ENCODE results near the gene ALS2. TPM values are rescaled to one million over a fixed set of nuclear protein-coding genes. Genes with fewer than 3 reads are reported as not detected.

Gene ALS2
- total RNA-seq, 2 experiments from 2014 or later, result 10.1 to 10.5 TPM

GRCh38 chr2:201797175-201797840, 16.6 kb upstream of the ALS2 start:
- TF ChIP-seq CTCF (IDR thresholded peaks at IDR 0.05), result no peak
- DNase-seq (no peak), ATAC-seq (no peak)
- ChIA-PET POLR2A (no interaction called here), CTCF (interaction anchor here (1.1 kb wide), 1 partner anchor 382 kb away, joined by 3 read pairs; no protein-coding TSS in a partner anchor)
- H3K36me3 Mint-ChIP-seq (ENCODE audit: low read depth), result no peaks in the 10 kb centered on the region
- no peak overlapping the region for H3K27ac Mint-ChIP-seq
- no peak overlapping the region for H3K4me3 Mint-ChIP-seq
- no peaks in the 10 kb centered on the region for H3K9me3 Mint-ChIP-seq
- peaks cover 3% of the 10 kb centered on the region for H3K27me3 Mint-ChIP-seq
- no peaks in the 10 kb centered on the region for H3K4me1 Mint-ChIP-seq (ENCODE audit: low read depth)
- intact Hi-C loops (cut with micrococcal nuclease), result no loop called here

GRCh38 chr2:201796478-201796865, 15.7 kb upstream of the ALS2 start:
- H3K4me3 Mint-ChIP-seq, result no peak overlapping the region
- POLR2A ChIA-PET, result no interaction called here
- no peaks in the 10 kb centered on the region for H3K4me1 Mint-ChIP-seq (ENCODE audit: low read depth)
- intact Hi-C loops (cut with micrococcal nuclease), result no loop called here
- peaks cover 2% of the 10 kb centered on the region for H3K27me3 Mint-ChIP-seq
- ATAC-seq, result no peak
- no peaks in the 10 kb centered on the region for H3K9me3 Mint-ChIP-seq
- TF ChIP-seq CTCF (IDR thresholded peaks at IDR 0.05), result no peak
- DNase-seq, result no peak
- H3K27ac Mint-ChIP-seq, result no peak overlapping the region
- H3K36me3 Mint-ChIP-seq (ENCODE audit: low read depth), result no peaks in the 10 kb centered on the region
- CTCF ChIA-PET, result interaction anchor here (1.1 kb wide), 1 partner anchor 383 kb away, joined by 3 read pairs; no protein-coding TSS in a partner anchor

- no peaks in the 10 kb centered on the region for H3K36me3 Mint-ChIP-seq (ENCODE audit: low read depth)
- H3K4me1 Mint-ChIP-seq (ENCODE audit: low read depth), result no peaks in the 10 kb centered on the region
- intact Hi-C loops (cut with micrococcal nuclease), result no loop called here
- ChIA-PET CTCF (interaction anchor here (0.6 to 1.4 kb wide), 3 partner anchors 160 to 383 kb away, joined by 3 to 4 read pairs (median 3); no protein-coding TSS in a partner anchor), POLR2A (no interaction called here)
- no peak for ATAC-seq
- no peak overlapping the region for H3K4me3 Mint-ChIP-seq
- H3K27ac Mint-ChIP-seq, result no peak overlapping the region
- no peak for DNase-seq
- no peaks in the 10 kb centered on the region for H3K27me3 Mint-ChIP-seq
- H3K9me3 Mint-ChIP-seq, result no peaks in the 10 kb centered on the region
- peak; percentile 64 for TF ChIP-seq CTCF (IDR thresholded peaks at IDR 0.05)
Measured at GRCh38 chr2:201795607-201796477, 15.1 kb upstream of the ALS2 start.

- Mint-ChIP-seq H3K27ac (no peak overlapping the region), H3K27me3 (no peaks in the 10 kb centered on the region), H3K9me3 (no peaks in the 10 kb centered on the region), H3K4me1 (ENCODE audit: low read depth) (no peaks in the 10 kb centered on the region), H3K36me3 (ENCODE audit: low read depth) (no peaks in the 10 kb centered on the region), H3K4me3 (no peak overlapping the region)
- no peak for TF ChIP-seq CTCF (IDR thresholded peaks at IDR 0.05)
- ATAC-seq, result no peak
- intact Hi-C loops (cut with micrococcal nuclease), result no loop called here
- no peak for DNase-seq
- POLR2A ChIA-PET, result interaction anchor here (1.1 kb wide), 1 partner anchor 10 kb away, joined by 3 read pairs; no protein-coding TSS in a partner anchor
- CTCF ChIA-PET, result interaction anchor here (1.4 kb wide), 1 partner anchor 381 kb away, joined by 4 read pairs; no protein-coding TSS in a partner anchor
Measured at GRCh38 chr2:201794294-201794693, 13.6 kb upstream of the ALS2 start.

GRCh38 chr2:201793631-201794030, 12.9 kb upstream of the ALS2 start:
- DNase-seq, result no peak
- no peak for ATAC-seq
- no peak for TF ChIP-seq CTCF (IDR thresholded peaks at IDR 0.05)
- Mint-ChIP-seq H3K4me1 (ENCODE audit: low read depth) (no peaks in the 10 kb centered on the region), H3K9me3 (no peaks in the 10 kb centered on the region), H3K4me3 (no peak overlapping the region), H3K36me3 (ENCODE audit: low read depth) (no peaks in the 10 kb centered on the region), H3K27me3 (no peaks in the 10 kb centered on the region), H3K27ac (no peak overlapping the region)
- ChIA-PET POLR2A (interaction anchor here (1.1 kb wide), 1 partner anchor 11 kb away, joined by 3 read pairs; no protein-coding TSS in a partner anchor), CTCF (no interaction called here)
- intact Hi-C loops (cut with micrococcal nuclease), result no loop called here
